WTC11 (cell line): Measurements from ENCODE around the gene CAMK2B. TPM values are rescaled to one million over a fixed set of nuclear protein-coding genes. Genes with fewer than 3 reads are reported as not detected.

Source experiments
- ATAC-seq: fragments of 200-7000 bp; cut with Tn5 transposase; 2 replicates; pipeline ENCODE4 v1.10.0; 2021; ENCODE audit warnings: mild to moderate bottlenecking, moderate library complexity
- CTCF ChIA-PET: fragments of 300-600 bp; sonication (Branson Sonifier 250); formaldehyde crosslinking; loops from one replicate; lab custom pipeline; 2021; ENCODE audit warnings: antibody characterized with exemption; lab: Charles Lee
- POLR2A ChIA-PET: fragments of 350-600 bp; sonication (Branson Sonifier 250); formaldehyde crosslinking; loops from one replicate; lab custom pipeline; 2021; ENCODE audit warnings: antibody characterized with exemption; lab: Charles Lee
- DNase-seq: peaks from one replicate; pipeline ENCODE4 v3.0.0; 2021; ENCODE audit warnings: low spot score
- H3K27ac Mint-ChIP-seq: 2 replicates; pipeline ENCODE4 v1.8.0; 2021; ENCODE audit warnings: mixed read lengths
- H3K27me3 Mint-ChIP-seq: 2 replicates; pipeline ENCODE4 v1.8.0; 2021; ENCODE audit warnings: low read depth, mild to moderate bottlenecking, moderate library complexity, mixed read lengths
- H3K36me3 Mint-ChIP-seq: 2 replicates; pipeline ENCODE4 v1.8.0; 2021; ENCODE audit warnings: mixed read lengths
- H3K4me1 Mint-ChIP-seq: 2 replicates; pipeline ENCODE4 v1.8.0; 2022; ENCODE audit warnings: mixed read lengths
- H3K4me3 Mint-ChIP-seq: 2 replicates; pipeline ENCODE4 v1.8.0; 2021; ENCODE audit warnings: mild to moderate bottlenecking, moderate library complexity, mixed read lengths
- H3K9me3 Mint-ChIP-seq: 2 replicates; pipeline ENCODE4 v1.8.0; 2021; ENCODE audit warnings: mixed read lengths
- EMX1 ChIP-seq: fragments of 250-450 bp; sonication (Bioruptor Pico); IDR thresholded peaks from 2 replicates; pipeline ENCODE4 v1.8.0; 2021; ENCODE audit warnings: mild to moderate bottlenecking
- FOXJ3 ChIP-seq: sonication (generic); formaldehyde crosslinking; IDR thresholded peaks from 2 replicates; pipeline ENCODE4 v1.9.0; 2021; ENCODE audit warnings: missing genetic modification reagents, mild to moderate bottlenecking, borderline replicate concordance
- FOXK1 ChIP-seq: sonication (generic); formaldehyde crosslinking; IDR thresholded peaks from 2 replicates; pipeline ENCODE4 v1.8.0; 2022; ENCODE audit warnings: mild to moderate bottlenecking, moderate library complexity, missing genetic modification reagents
- FOXP1 ChIP-seq: sonication (generic); formaldehyde crosslinking; IDR thresholded peaks from 2 replicates; pipeline ENCODE4 v1.8.0; 2022; ENCODE audit warnings: missing genetic modification reagents, mild to moderate bottlenecking, moderate library complexity, borderline replicate concordance
- GTF2I ChIP-seq: fragments of 250-450 bp; sonication (Bioruptor Pico); conservative IDR thresholded peaks from 2 replicates; pipeline ENCODE4 v1.4.0; 2021; ENCODE audit warnings: mild to moderate bottlenecking
- JAZF1 ChIP-seq: fragments of 250-450 bp; sonication (Bioruptor Pico); IDR thresholded peaks from 2 replicates; pipeline ENCODE4 v1.9.0; 2021; ENCODE audit warnings: moderate library complexity, mild to moderate bottlenecking, inconsistent platforms
- NFATC4 ChIP-seq: fragments of 250-450 bp; sonication (Bioruptor Pico); IDR thresholded peaks from 2 replicates; pipeline ENCODE4 v1.9.0; 2021; ENCODE audit warnings: mild to moderate bottlenecking
- OVOL2 ChIP-seq: fragments of 250-450 bp; sonication (Bioruptor Pico); IDR thresholded peaks from 2 replicates; pipeline ENCODE4 v1.9.0; 2021; ENCODE audit warnings: mild to moderate bottlenecking, borderline replicate concordance
- RELA ChIP-seq: sonication (generic); formaldehyde crosslinking; IDR thresholded peaks from 2 replicates; pipeline ENCODE4 v1.8.1; 2022; ENCODE audit warnings: missing genetic modification reagents, mild to moderate bottlenecking, borderline replicate concordance
- SP1 ChIP-seq: sonication (generic); formaldehyde crosslinking; conservative IDR thresholded peaks from 2 replicates; pipeline ENCODE4 v1.8.1; 2022; ENCODE audit warnings: missing genetic modification reagents
- TP53 ChIP-seq: sonication (generic); formaldehyde crosslinking; IDR thresholded peaks from 2 replicates; pipeline ENCODE4 v1.8.1; 2023; ENCODE audit warnings: mild to moderate bottlenecking, missing genetic modification reagents
- ZNF396 ChIP-seq: fragments of 250-450 bp; sonication (Bioruptor Pico); IDR thresholded peaks from 2 replicates; pipeline ENCODE4 v1.8.0; 2021; ENCODE audit warnings: mild to moderate bottlenecking, moderate library complexity, borderline replicate concordance
- total RNA-seq: library from RNA; stranded (reverse); gene quantifications from 3 replicates; pipeline ENCODE4 v1.2.3, GENCODE V29; 2021
- TF ChIP-seq, protein P1 (sequence below): fragments of 200-600 bp; IDR thresholded peaks from 2 replicates; pipeline ENCODE4 v1.8.0; 2022; ENCODE audit warnings: antibody characterized with exemption
- TF ChIP-seq, protein P2 (sequence below): sonication (generic); formaldehyde crosslinking; IDR thresholded peaks from 2 replicates; pipeline ENCODE4 v1.8.0; 2022; ENCODE audit warnings: mild to moderate bottlenecking, missing genetic modification reagents
- TF ChIP-seq, protein P3 (sequence below): sonication (generic); formaldehyde crosslinking; IDR thresholded peaks from 2 replicates; pipeline ENCODE4 v1.8.1; 2023; ENCODE audit warnings: mild to moderate bottlenecking, missing genetic modification reagents
- TF ChIP-seq, protein P4 (sequence below): sonication (generic); formaldehyde crosslinking; conservative IDR thresholded peaks from 2 replicates; pipeline ENCODE4 v1.8.1; 2022; ENCODE audit warnings: mild to moderate bottlenecking, missing genetic modification reagents
- TF ChIP-seq, protein P5 (sequence below): sonication (generic); formaldehyde crosslinking; IDR thresholded peaks from 2 replicates; pipeline ENCODE4 v1.8.0; 2023; ENCODE audit warnings: missing genetic modification reagents
- TF ChIP-seq, protein P6 (sequence below): sonication (generic); formaldehyde crosslinking; IDR thresholded peaks from 2 replicates; pipeline ENCODE4 v1.8.0; 2022; ENCODE audit warnings: missing genetic modification reagents

The CAMK2B gene
- total RNA-seq, 1 experiment from 2014 or later = 0.44 TPM

DNA sequence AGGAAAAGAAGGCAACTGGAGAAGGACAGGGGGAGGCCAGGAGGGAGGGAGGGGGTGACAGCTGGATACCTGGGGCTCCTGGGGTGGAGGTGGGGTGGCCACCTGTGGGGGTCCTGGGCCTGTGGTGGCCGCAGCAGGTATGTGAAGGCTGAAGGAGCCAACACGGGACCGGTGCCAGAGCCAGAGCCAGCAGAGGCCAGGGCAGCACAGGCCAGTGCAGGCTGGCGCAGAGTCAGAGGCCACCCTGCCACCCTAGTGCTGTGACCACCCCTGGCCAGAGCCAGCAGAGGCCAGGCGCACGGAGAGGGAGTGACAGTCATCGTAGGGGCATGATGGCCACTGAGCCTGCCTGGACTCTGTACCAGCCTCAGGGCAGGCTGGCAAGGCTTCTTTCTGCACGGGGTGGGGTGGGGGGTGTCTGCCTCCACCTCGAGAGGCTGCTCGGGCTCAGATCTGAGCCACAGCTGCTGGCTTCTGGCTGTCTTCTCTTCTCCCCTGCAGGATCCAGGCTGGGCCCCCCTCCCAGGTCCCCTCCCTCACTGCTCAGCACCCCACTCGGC, 95.8 kb downstream of the CAMK2B start:
- H3K27ac Mint-ChIP-seq = no peak overlapping the region
- no peak for ATAC-seq
- TF ChIP-seq, protein P1, sequence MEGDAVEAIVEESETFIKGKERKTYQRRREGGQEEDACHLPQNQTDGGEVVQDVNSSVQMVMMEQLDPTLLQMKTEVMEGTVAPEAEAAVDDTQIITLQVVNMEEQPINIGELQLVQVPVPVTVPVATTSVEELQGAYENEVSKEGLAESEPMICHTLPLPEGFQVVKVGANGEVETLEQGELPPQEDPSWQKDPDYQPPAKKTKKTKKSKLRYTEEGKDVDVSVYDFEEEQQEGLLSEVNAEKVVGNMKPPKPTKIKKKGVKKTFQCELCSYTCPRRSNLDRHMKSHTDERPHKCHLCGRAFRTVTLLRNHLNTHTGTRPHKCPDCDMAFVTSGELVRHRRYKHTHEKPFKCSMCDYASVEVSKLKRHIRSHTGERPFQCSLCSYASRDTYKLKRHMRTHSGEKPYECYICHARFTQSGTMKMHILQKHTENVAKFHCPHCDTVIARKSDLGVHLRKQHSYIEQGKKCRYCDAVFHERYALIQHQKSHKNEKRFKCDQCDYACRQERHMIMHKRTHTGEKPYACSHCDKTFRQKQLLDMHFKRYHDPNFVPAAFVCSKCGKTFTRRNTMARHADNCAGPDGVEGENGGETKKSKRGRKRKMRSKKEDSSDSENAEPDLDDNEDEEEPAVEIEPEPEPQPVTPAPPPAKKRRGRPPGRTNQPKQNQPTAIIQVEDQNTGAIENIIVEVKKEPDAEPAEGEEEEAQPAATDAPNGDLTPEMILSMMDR = no peak
- TF ChIP-seq, protein P2, sequence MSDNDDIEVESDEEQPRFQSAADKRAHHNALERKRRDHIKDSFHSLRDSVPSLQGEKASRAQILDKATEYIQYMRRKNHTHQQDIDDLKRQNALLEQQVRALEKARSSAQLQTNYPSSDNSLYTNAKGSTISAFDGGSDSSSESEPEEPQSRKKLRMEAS (CRISPR knock-in tag) = no peak
- TF ChIP-seq, protein P3, sequence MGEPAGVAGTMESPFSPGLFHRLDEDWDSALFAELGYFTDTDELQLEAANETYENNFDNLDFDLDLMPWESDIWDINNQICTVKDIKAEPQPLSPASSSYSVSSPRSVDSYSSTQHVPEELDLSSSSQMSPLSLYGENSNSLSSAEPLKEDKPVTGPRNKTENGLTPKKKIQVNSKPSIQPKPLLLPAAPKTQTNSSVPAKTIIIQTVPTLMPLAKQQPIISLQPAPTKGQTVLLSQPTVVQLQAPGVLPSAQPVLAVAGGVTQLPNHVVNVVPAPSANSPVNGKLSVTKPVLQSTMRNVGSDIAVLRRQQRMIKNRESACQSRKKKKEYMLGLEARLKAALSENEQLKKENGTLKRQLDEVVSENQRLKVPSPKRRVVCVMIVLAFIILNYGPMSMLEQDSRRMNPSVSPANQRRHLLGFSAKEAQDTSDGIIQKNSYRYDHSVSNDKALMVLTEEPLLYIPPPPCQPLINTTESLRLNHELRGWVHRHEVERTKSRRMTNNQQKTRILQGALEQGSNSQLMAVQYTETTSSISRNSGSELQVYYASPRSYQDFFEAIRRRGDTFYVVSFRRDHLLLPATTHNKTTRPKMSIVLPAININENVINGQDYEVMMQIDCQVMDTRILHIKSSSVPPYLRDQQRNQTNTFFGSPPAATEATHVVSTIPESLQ (CRISPR knock-in tag) = no peak
- TF ChIP-seq OVOL2 (CRISPR knock-in tag) (no peak), EMX1 (no peak), ZNF396 (CRISPR knock-in tag) (no peak), NFATC4 (CRISPR knock-in tag) (no peak)
- no peaks in the 10 kb centered on the region for H3K9me3 Mint-ChIP-seq
- no peaks in the 10 kb centered on the region for H3K36me3 Mint-ChIP-seq
- no peaks in the 10 kb centered on the region for H3K4me1 Mint-ChIP-seq
- DNase-seq = no peak
- POLR2A ChIA-PET = no interaction called here
- H3K4me3 Mint-ChIP-seq = no peak overlapping the region
- H3K27me3 Mint-ChIP-seq = no peaks in the 10 kb centered on the region
- CTCF ChIA-PET = interaction anchor here (1.7 kb wide), 1 partner anchor 15 kb away, joined by 8 read pairs; no protein-coding TSS in a partner anchor

DNA sequence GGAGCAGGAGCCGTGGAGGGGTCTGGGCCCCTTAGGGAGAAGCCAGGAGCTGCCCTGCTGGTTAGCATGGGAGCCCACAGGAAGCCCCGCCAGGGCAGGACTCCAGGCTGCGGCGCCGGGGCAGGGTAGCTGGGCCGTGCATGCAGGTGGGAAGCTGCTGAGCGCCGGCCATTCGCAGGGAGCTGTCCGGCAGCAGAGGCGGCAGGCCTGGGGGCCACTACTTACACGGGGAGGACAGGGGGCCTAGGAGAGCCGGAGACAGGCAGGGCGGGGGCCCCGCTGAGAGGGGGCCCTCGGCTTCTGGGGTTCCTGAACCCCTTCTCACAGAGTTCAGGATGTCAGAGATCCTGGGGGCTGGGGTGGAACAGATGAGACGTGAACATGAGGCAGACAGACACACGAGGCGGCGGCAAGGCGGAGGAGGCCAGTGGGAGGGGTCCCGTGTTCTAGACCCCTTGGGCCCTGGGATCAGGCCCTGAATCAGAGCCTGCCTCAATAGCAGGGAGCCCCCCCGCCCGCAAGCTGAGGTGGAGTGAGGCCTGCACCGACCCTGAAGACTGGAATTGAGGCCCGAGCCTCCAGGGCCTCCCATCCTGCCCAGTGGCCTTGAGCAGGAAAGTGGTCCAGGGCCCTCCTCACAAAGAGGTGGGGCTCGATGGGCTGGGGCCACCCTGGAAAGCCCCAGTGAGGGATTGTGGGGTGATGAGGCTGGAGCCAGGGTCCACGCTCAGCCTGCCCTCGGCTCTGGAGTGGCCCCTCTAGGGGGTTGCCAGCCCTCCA, 96.6 kb downstream of the CAMK2B start:
- H3K27me3 Mint-ChIP-seq = no peaks in the 10 kb centered on the region
- no peak for ATAC-seq
- no peak overlapping the region for H3K27ac Mint-ChIP-seq
- no peak for TF ChIP-seq EMX1
- TF ChIP-seq, protein P4, sequence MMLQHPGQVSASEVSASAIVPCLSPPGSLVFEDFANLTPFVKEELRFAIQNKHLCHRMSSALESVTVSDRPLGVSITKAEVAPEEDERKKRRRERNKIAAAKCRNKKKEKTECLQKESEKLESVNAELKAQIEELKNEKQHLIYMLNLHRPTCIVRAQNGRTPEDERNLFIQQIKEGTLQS (CRISPR knock-in tag) = no peak
- no peak for TF ChIP-seq FOXK1
- TF ChIP-seq, protein P3 (CRISPR knock-in tag) = no peak
- no peak for TF ChIP-seq FOXJ3 (CRISPR knock-in tag)
- TF ChIP-seq FOXP1 (CRISPR knock-in tag) = no peak
- no peak for TF ChIP-seq SP1 (CRISPR knock-in tag)
- TF ChIP-seq, protein P5, sequence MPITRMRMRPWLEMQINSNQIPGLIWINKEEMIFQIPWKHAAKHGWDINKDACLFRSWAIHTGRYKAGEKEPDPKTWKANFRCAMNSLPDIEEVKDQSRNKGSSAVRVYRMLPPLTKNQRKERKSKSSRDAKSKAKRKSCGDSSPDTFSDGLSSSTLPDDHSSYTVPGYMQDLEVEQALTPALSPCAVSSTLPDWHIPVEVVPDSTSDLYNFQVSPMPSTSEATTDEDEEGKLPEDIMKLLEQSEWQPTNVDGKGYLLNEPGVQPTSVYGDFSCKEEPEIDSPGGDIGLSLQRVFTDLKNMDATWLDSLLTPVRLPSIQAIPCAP (CRISPR knock-in tag) = no peak
- no peak for TF ChIP-seq JAZF1 (CRISPR knock-in tag)
- TF ChIP-seq RELA (CRISPR knock-in tag) = no peak
- TF ChIP-seq, protein P6, sequence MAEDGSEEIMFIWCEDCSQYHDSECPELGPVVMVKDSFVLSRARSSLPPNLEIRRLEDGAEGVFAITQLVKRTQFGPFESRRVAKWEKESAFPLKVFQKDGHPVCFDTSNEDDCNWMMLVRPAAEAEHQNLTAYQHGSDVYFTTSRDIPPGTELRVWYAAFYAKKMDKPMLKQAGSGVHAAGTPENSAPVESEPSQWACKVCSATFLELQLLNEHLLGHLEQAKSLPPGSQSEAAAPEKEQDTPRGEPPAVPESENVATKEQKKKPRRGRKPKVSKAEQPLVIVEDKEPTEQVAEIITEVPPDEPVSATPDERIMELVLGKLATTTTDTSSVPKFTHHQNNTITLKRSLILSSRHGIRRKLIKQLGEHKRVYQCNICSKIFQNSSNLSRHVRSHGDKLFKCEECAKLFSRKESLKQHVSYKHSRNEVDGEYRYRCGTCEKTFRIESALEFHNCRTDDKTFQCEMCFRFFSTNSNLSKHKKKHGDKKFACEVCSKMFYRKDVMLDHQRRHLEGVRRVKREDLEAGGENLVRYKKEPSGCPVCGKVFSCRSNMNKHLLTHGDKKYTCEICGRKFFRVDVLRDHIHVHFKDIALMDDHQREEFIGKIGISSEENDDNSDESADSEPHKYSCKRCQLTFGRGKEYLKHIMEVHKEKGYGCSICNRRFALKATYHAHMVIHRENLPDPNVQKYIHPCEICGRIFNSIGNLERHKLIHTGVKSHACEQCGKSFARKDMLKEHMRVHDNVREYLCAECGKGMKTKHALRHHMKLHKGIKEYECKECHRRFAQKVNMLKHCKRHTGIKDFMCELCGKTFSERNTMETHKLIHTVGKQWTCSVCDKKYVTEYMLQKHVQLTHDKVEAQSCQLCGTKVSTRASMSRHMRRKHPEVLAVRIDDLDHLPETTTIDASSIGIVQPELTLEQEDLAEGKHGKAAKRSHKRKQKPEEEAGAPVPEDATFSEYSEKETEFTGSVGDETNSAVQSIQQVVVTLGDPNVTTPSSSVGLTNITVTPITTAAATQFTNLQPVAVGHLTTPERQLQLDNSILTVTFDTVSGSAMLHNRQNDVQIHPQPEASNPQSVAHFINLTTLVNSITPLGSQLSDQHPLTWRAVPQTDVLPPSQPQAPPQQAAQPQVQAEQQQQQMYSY = no peak
- no peak for TF ChIP-seq GTF2I (CRISPR knock-in tag)
- TF ChIP-seq TP53 = no peak

More for the DNA sequence above, 96.6 kb downstream of the CAMK2B start:
- ChIA-PET CTCF (interaction anchor here (1.0 to 1.7 kb wide), 2 partner anchors 12 to 14 kb away, joined by 3 to 8 read pairs; no protein-coding TSS in a partner anchor), POLR2A (no interaction called here)
- no peak for DNase-seq
- Mint-ChIP-seq H3K4me1 (peaks cover 4% of the 10 kb centered on the region), H3K4me3 (no peak overlapping the region), H3K9me3 (no peaks in the 10 kb centered on the region), H3K36me3 (no peaks in the 10 kb centered on the region)
